GM20431 (cell line): Measurements from ENCODE around the gene TMPRSS5.
"Not testable (repeated sequence)": the region's sequence is repeated elsewhere in the genome, so short reads cannot be mapped to it uniquely, and the experiment has no call there.

ENCODE experiments used
- in situ Hi-C: fragments of 300-500 bp; cut with MseI, MboI; formaldehyde crosslinking; loops from one replicate; pipeline ENCODE4 v1.15.0; 2020; ENCODE audit warnings: low sequenced_read_pairs; ENCODE audit not compliant: unreplicated experiment

TMPRSS5 gene

DNA sequence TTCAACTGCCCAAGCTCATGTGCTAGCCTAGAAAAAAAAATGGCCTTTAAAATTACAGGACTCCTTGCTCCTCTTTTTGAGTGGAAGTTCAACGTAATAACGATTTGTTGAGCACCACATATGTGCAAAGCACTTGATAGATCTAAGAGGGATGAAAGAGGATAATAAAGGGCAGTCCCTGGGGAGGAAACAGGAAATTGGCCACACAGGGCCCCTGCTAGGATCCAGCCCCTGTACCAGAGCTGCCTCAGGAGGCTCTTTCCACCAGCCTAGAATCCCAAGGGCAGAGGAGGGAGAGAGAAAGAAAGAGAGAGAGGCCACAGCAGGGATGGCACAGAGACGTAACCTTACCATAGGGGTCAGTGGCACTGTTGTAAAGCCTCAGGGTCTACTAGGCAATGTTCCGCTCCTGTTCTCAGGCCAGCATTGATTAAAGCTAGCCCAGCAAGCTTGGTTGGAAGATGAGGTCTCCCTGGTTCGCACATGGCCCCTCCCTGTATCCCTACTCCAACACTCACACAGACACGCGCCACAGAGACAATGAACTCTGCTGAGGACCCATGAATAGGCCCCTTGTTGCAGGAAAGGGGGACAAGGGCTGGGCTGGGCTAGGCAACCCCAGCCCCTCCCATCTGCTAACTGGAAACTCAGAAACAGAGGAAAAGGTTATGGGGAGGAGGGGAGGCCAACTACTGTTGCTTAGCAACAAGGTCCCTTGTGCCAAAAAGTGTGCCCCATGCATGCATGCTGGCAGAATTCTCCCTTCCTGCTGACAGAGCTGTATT lies at the start of gene TMPRSS5:
TMPRSS5 (minus strand) TSS at position 438 of the 785 bp plus-strand sequence; CDS start at position 354, 84 bp downstream.
- in situ Hi-C loops: no loop called here

DNA sequence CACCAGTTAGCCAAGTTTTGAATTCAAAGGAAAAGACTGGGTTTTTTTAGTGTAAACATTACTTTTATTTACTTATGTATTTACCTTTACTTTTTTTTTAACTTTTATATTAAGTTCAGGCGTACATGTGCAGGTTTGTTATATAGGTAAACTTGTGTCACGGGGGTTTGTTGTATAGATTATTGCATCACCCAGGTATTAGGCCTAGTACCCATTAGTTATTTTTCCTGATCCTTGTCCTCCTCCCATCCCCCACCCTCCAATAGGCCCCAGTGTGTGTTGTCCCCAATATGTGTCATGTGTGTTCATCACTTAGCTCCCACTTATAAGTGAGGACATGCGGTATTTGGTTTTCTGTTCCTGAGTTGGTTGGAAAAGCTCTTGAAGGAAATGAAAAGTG lies 46.8 kb upstream of the TMPRSS5 start:
- in situ Hi-C loops: loop anchor here (25.0 kb wide), 1 partner anchor 441 kb away; the partner anchor contains the start of gene TTC12

DNA sequence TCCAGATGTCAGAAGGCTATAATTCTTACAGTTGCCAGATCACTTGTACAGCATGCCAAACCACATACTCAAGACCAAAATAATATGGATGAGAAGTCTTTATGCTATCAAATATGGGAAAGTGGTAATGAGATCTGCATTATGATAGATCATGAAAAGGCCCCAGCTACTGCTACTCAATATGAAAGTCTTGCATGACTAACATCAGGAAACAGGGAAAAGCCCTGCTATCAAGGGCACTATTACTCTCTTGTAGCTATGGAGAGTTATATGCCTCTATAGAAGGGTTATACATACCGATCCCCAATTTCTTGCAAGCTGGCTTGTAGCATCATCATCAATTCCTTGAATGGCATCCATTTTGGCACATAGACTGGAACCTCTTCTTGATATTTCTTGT lies 30.2 kb upstream of the TMPRSS5 start:
- in situ Hi-C loops: no loop called here

DNA sequence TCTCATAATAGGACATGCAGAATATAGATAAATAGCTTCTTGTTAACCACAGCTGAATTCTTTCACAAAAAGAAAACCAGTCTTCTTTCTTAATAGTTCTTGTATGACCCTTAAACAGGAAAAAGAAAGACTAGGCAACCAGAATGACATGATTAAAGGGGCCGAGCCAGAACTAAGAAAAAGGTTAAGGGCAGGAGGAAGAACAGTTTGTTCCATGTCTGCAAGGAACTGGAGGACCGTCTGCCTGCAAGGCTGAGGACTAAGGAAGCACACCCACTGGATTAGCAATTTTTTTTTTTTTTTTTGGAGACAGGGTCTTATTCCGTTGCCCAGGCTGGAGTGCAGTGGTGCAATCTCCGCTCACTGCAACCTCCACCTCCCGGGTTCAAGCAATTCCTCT lies 26.0 kb upstream of the TMPRSS5 start:
- in situ Hi-C loops: no loop called here

DNA sequence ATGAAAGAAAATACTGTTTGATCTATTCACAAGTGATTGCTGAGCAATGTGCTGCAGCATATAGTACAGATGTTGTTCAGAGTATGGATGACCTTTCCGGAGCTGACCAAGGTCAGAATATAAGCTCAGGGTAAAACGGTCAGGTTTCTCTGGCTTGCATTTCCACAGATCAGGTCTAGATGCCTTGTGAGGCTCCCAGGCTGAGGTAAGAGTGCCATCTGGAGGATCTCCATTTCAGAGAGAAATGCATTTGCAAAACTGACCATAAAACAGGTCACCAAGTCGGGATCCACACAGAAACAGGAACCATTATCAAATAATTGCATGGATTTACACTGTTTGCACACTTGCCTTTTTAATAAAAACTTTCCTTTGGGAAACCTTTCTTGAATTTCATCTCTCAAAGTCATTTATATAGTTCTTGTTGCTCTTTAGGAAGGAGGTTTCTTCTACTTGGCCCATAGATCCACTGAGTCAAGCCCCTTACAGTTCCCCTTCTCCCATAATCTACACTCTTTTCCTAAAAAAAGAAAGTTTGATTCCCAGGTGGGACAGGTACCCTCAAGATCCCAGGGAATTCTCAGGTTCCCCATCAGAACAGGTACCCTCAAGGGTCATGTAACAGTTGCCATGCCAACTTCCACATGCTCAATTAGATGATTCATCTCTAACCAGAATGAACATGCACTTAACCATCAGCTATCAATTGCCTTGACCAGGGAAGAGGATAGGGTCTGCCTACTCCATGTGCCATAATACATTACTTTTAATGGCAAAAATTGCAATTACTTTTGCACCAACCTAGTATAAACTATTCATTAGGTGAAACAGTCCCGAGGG lies 25.0 kb upstream of the TMPRSS5 start:
- in situ Hi-C loops: no loop called here

DNA sequence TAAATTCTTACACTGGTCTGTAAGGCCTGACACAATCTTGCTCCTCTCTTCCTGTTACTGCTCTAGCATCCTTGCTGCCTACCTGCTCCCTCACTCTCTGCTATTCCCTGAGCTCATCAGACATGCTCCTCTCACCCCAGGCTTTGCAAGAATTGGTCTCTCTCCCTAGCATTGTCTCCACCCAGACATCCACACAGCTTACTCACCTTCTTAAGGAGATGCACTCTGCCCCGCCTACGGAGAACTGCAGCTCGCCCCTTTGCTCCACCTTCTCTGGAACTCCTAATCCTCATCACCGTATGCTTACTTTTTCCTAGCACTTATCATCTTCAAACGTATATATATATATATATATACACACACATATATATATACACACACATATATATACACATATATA lies 23.3 kb upstream of the TMPRSS5 start:
- in situ Hi-C loops: no loop called here

DNA sequence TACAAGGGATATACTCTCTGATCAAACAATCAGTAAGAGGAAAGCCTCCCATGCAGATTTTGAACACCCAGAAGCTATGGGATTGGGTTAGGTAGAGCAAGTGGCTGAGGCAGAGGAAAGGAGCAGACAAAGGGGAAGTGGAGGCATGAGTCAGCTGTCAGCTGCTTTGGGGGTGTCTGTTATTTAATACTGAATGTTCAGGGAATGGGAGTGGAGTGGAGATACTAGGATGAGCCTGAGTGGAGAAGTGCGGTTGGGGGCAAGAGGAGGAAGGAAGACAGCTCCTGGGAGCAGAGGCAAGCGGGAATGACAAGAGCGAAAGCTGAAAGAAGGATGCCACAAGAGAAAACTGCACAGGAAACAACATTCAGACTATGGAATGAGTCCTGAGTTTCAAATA lies 22.7 kb upstream of the TMPRSS5 start:
- in situ Hi-C loops: no loop called here

DNA sequence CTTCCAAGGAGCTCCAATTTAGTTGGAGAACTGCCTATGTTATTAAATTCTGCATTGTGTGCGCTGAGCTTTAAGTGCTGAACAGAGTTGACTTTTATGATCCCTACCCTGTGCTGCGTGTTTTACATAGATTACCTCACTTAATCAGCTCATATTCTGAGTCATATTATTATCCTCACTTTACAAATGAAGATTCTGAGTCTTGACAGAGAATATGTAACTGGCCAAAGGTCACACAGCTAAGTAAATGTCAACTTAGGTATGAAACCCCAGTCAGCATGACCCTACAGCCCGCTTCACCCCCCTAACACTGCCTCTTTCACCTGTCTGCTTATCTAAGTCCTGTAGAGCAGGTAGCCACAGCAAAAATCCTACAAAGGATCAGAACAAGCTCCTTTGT lies 19.8 kb upstream of the TMPRSS5 start:
- in situ Hi-C loops: no loop called here

DNA sequence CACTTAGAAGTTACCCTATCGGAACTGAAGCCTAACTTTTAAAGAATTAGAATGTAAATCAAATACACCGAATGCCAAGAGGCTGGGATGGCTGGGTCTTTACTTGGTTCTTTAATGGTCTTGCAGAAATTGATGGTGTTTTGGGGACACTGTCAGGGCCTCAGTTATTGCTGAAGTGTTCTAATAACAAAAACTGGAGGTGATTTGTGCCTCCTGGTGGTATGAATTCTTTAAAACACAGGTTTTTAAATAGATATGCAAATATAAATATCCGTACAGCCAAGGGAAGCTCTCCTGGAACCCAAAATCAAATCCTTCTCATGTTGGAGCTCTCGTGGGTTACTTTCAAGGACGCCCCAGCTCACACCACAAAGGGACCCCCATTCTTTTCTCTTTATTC lies 19.3 kb upstream of the TMPRSS5 start:
- in situ Hi-C loops: no loop called here

DNA sequence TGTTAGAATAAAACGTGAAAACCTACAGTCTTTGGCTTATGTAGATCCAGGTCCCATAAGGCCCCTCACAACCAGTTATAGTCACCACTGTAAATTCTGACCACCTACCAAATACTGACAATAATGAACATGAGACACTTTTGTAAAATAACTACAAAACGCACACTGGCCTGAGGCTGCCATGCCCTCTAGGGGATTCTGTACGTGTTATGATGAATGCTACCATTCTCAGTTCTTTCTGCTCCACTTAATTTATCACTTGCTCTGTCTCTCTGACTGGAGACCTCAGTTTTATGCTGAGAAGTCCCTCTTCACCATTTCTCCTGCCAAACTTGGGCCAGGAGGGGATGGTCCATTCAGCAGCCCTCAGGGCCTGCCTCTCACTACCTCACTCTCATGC lies 18.7 kb upstream of the TMPRSS5 start:
- in situ Hi-C loops: no loop called here

DNA sequence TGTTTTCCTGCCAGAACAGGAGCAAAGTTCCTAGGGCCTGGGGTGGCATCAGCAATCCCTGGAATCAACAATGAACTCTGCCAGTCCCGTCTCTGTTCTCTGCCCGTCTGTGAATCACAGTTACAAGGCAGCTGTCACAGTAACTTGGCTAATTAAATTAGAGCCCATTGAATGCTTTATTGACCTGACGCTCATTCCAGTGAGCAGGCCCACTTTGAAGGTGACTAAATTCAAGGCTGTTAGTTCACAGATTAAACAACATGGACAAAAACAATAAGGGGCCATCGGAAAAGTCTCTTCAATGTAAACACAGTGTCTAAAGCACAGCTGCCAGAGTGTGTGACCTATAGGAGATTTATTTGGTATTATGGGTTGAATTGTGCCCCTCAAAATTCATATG lies 17.7 kb upstream of the TMPRSS5 start:
- in situ Hi-C loops: no loop called here

DNA sequence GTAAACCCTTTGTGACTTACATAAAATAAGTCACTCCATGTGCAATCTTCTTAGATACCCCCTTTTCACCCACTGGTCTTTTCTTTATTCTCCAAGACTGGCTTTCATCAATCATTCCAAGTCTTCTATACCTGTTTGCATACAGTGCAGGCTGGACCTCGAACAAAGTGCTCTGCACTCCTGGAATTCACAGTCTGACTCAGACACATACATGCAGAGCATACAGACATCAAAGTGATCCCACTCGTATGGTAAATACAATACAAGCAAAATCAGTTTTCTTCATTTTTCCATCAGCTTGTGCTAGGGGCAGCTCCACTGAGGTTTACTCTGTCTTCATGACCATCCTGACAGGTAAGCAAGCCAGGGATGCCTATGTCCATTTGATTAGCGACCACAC lies 16.8 kb upstream of the TMPRSS5 start:
- in situ Hi-C loops: no loop called here

DNA sequence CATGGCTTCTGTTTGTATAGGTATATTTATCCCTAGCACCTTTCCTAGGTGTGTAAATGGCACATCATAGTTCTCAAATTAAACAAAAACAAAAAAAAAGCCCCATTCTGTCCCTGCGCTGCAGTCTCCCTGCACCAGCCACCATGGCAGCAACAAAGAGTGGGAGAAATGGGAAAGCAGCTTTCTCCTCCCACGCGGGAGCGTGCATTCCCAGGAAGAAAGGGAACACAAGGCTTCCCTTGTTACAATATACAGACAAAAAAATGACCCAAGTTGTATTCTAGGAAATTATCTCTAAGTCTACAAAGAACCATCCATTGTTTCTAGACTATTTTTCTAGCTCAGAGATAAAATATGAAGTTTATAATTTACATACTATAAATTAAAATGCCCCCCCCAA lies 16.1 kb upstream of the TMPRSS5 start:
- in situ Hi-C loops: no loop called here

DNA sequence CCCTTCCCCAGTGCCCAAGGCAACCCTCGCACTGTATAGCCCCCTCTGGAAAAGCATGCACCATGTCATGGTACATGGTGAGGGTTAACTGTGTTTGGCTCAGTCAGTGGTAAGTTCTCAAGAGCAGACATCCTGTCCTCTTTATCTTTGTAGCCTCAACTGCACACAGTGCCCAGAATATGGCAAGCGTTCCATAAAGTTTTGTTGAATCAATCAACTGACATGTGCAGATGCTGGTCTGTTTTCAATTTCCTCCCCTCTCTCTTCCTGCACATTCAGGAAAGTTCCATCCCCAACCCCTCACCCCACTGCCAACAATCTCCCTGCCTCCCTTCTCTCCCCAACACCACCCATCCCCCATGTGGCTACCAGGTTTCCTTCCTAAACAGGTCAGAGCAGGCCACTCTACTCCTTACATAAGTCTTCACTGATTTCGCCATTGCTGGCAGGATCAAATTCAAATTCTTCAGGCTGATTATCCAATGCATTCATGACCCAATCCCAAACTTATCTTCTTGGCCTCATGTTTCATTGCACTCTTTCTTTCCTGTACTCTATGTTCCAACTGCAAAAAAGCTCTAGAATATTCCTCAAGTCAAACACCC lies 15.5 kb upstream of the TMPRSS5 start:
- in situ Hi-C loops: no loop called here

DNA sequence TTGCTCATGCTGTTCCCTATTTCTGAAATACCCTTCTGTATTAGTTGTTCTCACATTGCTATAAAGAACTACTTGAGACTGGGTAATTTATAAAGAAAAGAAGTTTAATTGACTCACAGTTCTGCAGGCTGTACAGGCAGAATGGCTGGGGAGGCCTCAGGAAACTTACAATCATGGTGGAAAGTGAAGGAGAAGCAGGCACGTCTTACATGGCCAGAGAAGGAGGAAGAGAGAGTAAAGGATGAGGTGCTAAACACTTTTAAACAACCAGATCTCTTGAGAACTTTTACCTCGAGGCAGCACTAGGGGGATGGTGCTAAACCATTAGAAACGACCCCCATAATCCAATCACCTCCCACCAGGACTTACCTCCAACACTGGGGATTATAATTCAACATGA lies 14.4 kb upstream of the TMPRSS5 start:
- in situ Hi-C loops: not testable (repeated sequence)

DNA sequence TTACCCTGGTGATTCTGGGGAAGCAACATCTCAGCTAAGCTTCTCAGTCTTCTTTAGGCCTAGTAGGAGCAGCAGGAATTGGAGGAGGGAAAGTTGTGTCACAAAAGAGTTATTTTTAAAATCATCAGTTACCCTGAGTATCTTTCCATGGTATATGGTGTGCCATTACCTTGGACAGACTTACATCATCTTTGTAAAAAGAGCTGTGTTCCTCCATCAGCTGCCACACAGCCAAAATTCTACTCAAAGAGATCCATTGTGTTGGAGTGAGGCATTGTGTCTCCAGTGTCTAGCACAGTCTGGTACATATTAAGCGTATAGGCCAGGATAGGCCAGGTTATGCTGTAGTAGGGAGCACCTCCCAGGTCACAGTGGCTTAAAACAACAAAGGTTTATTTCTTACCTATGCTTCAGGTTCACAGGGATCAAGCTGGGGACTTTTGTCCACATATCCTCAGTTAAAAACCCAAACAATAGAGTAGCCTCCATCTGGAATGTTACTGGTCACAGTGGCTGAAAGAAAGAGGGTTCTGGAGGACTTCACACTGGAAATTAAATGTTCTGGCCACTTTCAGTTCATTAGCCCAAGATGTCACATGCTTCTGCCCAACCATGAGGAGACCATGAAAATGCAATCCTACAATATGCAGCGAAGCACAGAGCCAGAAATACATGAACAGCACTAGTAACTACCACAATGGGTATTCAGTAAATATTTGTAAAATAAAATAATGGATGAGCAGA lies 9.9 kb upstream of the TMPRSS5 start:
- in situ Hi-C loops: no loop called here

DNA sequence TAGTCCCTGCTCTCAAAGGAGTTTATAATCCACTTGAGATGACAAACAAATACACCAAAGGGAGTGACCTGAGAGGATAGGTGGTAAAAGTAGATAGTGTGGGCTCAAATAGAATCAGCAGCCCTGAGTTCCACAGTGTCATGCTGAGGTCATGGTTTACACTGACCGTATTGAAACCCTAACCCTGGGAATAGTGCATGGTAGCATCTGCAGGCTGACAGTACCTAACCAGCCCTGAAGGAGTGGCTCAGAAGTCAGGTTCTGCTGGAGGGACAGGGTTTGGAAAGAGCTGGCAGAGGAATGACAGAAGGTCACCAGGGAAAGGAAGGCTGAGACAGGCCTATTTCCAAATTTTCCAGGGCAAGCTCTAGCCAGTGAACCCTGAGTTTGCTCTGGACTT lies 9.2 kb upstream of the TMPRSS5 start:
- in situ Hi-C loops: no loop called here

DNA sequence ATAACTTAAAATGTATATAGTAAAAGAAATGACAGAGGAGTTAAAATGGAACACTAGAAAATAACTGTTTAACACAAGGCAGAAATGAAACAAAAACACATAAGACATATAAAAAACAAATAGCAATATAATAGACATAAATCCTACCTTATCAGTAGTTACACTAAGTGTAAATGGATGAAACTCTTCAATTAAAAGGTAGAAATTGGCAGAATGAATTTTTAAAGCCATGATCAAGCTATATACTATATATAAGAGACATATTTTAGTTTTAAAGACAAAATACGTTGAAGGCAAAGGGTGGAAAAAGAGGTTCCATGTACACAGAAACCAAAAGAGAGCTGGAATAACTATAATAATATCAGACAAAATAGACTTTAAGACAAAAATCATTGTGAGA lies 4.9 kb upstream of the TMPRSS5 start:
- in situ Hi-C loops: no loop called here

DNA sequence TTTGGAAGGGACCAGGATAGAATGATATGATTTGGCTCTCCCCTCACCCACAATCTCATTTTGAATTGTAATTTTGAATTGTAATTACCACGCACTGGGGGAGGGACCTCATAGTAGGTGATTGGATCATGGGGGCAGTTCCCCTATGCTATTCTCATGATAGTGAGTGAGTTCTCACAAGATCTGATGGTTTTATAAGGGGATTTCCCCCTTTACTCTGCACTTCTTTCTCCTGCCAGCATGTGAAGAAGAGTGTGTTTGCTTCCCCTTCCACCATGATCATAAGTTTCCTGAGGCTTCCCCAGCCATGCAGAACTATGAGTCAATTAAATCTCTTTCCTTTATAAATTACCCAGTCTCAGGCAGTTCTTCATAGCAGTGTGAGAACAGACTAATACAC lies 2.6 kb downstream of the TMPRSS5 start:
- in situ Hi-C loops: not testable (repeated sequence)

DNA sequence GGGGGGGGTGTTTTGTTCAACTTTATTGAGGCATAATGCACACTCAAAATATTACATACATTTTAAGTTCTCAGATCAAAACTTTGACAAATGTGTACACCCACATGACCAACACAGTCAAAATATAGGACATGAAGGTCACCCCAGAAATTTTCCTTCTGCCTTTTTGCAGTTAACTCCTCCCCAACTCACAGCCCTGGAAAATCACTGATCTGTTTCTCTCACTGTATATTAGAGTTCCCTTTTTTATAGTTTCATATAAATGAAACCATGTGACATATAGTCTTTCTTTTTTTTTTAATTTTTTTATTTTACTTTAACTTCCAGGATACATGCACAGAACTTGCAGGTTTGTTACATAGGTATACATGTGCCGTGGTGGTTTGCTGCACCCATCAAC lies 4.6 kb downstream of the TMPRSS5 start:
- in situ Hi-C loops: no loop called here
